Measurements from ENCODE around the gene PLAC8. TPM values are rescaled to one million over a fixed set of nuclear protein-coding genes. Genes with fewer than 3 reads are reported as not detected.

PLAC8 gene
- total RNA-seq, 1 donor, result 0.72 TPM

GRCh38 chr4:83040269-83040668, 74.3 kb downstream of the PLAC8 start:
- Histone ChIP-seq H3K4me1 (ENCODE audit: insufficient read depth, low read length) (peaks cover 23% of the 10 kb centered on the region), H4K20me1 (ENCODE audit: insufficient read depth, low read length) (peaks cover 15% of the 10 kb centered on the region), H3K36me3 (ENCODE audit: insufficient read depth, low read length) (no peaks in the 10 kb centered on the region), H3K79me2 (ENCODE audit: insufficient read depth, low read length) (peaks cover 81% of the 10 kb centered on the region), H3K9me3 (ENCODE audit: low read depth, low read length) (no peaks in the 10 kb centered on the region), H3K4me3 (ENCODE audit: insufficient read depth, low read length) (no peak overlapping the region), H3K27ac (ENCODE audit: low read depth, low read length) (no peak overlapping the region), H3K27me3 (ENCODE audit: insufficient read depth, low read length) (no peaks in the 10 kb centered on the region), H2AFZ (ENCODE audit: low read length) (no peak overlapping the region), H3K4me2 (ENCODE audit: insufficient read depth, low read length) (no peak overlapping the region)
- DNase-seq (ENCODE audit: insufficient read length, low spot score, missing footprints), result no peak
- no peak for TF ChIP-seq CTCF (IDR thresholded peaks at IDR 0.05; ENCODE audit: extremely low read depth, low read depth, low read length)

Other genes with a start within 250 kb of the PLAC8 start
- 487 and 513 TPM in 2 replicates for gene SEC31A, start 223.6 kb downstream of the PLAC8 start, total RNA-seq
- gene THAP9, start 214.0 kb downstream of the PLAC8 start, total RNA-seq, result 3.2 and 3.3 TPM in 2 replicates
- 14.8 and 17.7 TPM in 2 replicates for gene LIN54, start 103.9 kb downstream of the PLAC8 start, total RNA-seq
- 79.3 TPM in 2 replicates for gene COPS4, start 79.5 kb downstream of the PLAC8 start, total RNA-seq
- 14.1 and 17.1 TPM in 2 replicates for gene COQ2, start 170.1 kb upstream of the PLAC8 start, total RNA-seq
- gene HPSE, start 220.1 kb upstream of the PLAC8 start, total RNA-seq, result 0.29 and 0.36 TPM in 2 replicates

All from osteoblast (primary cell).